ENCODE data around the gene ARHGAP24.

DNA sequence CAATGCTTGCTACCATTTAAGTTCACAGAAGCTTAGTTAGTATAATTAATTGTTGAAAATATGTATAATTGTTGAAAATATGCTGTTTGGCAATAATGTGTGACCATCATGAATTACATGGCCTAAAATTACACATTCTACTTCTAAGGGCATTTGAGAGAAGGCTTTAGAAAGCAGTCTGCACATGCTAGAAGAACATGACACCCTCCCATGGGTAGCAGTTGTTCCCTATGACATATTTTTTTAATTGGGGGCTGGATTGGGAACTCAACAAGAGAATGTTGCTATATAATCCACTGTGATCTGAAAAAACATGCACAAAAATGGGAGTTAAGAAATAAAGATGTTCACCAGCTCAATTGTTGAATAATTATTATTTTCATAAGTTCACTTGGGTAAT lies 331.4 kb downstream of the ARHGAP24 start:
- TF ChIP-seq, protein P1, sequence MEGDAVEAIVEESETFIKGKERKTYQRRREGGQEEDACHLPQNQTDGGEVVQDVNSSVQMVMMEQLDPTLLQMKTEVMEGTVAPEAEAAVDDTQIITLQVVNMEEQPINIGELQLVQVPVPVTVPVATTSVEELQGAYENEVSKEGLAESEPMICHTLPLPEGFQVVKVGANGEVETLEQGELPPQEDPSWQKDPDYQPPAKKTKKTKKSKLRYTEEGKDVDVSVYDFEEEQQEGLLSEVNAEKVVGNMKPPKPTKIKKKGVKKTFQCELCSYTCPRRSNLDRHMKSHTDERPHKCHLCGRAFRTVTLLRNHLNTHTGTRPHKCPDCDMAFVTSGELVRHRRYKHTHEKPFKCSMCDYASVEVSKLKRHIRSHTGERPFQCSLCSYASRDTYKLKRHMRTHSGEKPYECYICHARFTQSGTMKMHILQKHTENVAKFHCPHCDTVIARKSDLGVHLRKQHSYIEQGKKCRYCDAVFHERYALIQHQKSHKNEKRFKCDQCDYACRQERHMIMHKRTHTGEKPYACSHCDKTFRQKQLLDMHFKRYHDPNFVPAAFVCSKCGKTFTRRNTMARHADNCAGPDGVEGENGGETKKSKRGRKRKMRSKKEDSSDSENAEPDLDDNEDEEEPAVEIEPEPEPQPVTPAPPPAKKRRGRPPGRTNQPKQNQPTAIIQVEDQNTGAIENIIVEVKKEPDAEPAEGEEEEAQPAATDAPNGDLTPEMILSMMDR (conservative IDR thresholded peaks at IDR 0.05 in 1 of 2, IDR thresholded peaks at IDR 0.05 in 1 of 2; ENCODE audit: low read depth in 1 of 2, low read length in 2 of 2) = no peak
- TF ChIP-seq EZH2 (IDR thresholded peaks at IDR 0.05; ENCODE audit: low read length, missing control alignments) = no peak
